K562 (cell line): ENCODE results near the gene SUMF1. TPM values are rescaled to one million over a fixed set of nuclear protein-coding genes. Genes with fewer than 3 reads are reported as not detected.
A peak's percentile ranks its signal among the peaks of the same experiment; 100 is the strongest.

ENCODE experiments used
- ATAC-seq: fragments of 200-7000 bp; cut with Tn5 transposase; 3 replicates; pipeline ENCODE4 v1.9.1; 2020; ENCODE audit warnings: moderate library complexity
- BruUV-seq: library from RNA; stranded (reverse); fragments of 400-500 nt; replicated peaks from 2 replicates; lab custom pipeline; 2021; lab: Mats Ljungman, UMichigan
- CTCF ChIA-PET: fragments of 300-600 bp; formaldehyde crosslinking; extraction: SDS; loops from one replicate; lab custom pipeline; 2021; ENCODE audit warnings: low intra/inter-chr PET ratio; lab: Yijun Ruan, JAX
- POLR2A ChIA-PET: fragments of 300-600, 350-650 bp; sonication (Branson Sonifier 250); formaldehyde crosslinking; extraction: SDS; loops from one replicate; lab custom pipeline; 2021; ENCODE audit warnings: antibody characterized with exemption, inconsistent platforms; lab: Yijun Ruan, JAX
- DNase-seq, 4 experiments: peaks; one replicate each; pipeline versions ENCODE4 v3.0.0 to v3.0.0-alpha.2; 2011 to 2018; ENCODE audit warnings: low spot score in 3 of 4, mixed read lengths in 3 of 4; ENCODE audit errors: extremely low read depth in 1 of 4
- FAIRE-seq: peaks from 2 replicates; lab custom pipeline; 2011; peaks lifted over from hg19 to GRCh38; lab: Jason Lieb, UNC
- H2AFZ ChIP-seq: 2 replicates; pipeline ENCODE4 v1.6.0; 2011; ENCODE audit warnings: low read depth, low read length, control low read depth, inconsistent platforms
- H3K27ac ChIP-seq: fragments of 200-600 bp; 3 replicates; pipeline ENCODE4 v1.8.0; 2011; ENCODE audit warnings: low read depth, mild to moderate bottlenecking, control low read depth, inconsistent platforms, low read length, moderate library complexity, mixed read lengths; ENCODE audit errors: extremely low read depth
- H3K27me3 ChIP-seq, 2 experiments: fragments of 300-600 bp in 1 of 2; 2 replicates in 1 of 2; 3 replicates in 1 of 2; pipeline versions ENCODE4 v1.6.0 to v1.8.0; 2011; ENCODE audit warnings: inconsistent platforms in 2 of 2, low read length in 2 of 2, mild to moderate bottlenecking in 1 of 2, mixed read lengths in 1 of 2, moderate library complexity in 1 of 2; ENCODE audit not compliant: control insufficient read depth in 2 of 2, insufficient read depth in 2 of 2
- H3K36me3 ChIP-seq: fragments of 300-600 bp; 3 replicates; pipeline ENCODE4 v1.8.0; 2011; ENCODE audit warnings: mild to moderate bottlenecking, low read length, inconsistent platforms; ENCODE audit not compliant: control insufficient read depth, insufficient read depth
- H3K4me1 ChIP-seq, 2 experiments: fragments of 200-600 bp in 1 of 2; replicated peaks in 1 of 2; 2 replicates in 1 of 2; 3 replicates in 1 of 2; pipeline versions ENCODE4 v1.5.1 to v1.8.0; 2011; ENCODE audit warnings: inconsistent platforms in 2 of 2, low read length in 2 of 2, mild to moderate bottlenecking in 1 of 2, mixed read lengths in 1 of 2, moderate library complexity in 1 of 2; ENCODE audit not compliant: control insufficient read depth in 2 of 2, insufficient read depth in 2 of 2
- H3K4me2 ChIP-seq: 2 replicates; pipeline ENCODE4 v1.6.1; 2011; ENCODE audit warnings: low read length, control low read depth, inconsistent platforms, mixed read lengths; ENCODE audit not compliant: insufficient read depth
- H3K4me3 ChIP-seq: fragments of 200-600 bp; sonication (generic), shearing (Covaris generic); 2 replicates; pipeline ENCODE4 v1.5.1; 2016; ENCODE audit warnings: control low read depth, inconsistent platforms
- H3K79me2 ChIP-seq: fragments of 200-600 bp; 3 replicates; pipeline ENCODE4 v1.8.0; 2011; ENCODE audit warnings: low read length, inconsistent platforms; ENCODE audit not compliant: control insufficient read depth, insufficient read depth
- H3K9ac ChIP-seq, 2 experiments: 2 replicates each; pipeline versions ENCODE4 v1.6.0 to v1.6.1; 2011; ENCODE audit warnings: low read depth in 2 of 2, low read length in 2 of 2, control low read depth in 1 of 2, inconsistent platforms in 1 of 2, mild to moderate bottlenecking in 1 of 2, mixed read lengths in 1 of 2; ENCODE audit not compliant: insufficient read depth in 1 of 2
- H3K9me1 ChIP-seq: one replicate; pipeline ENCODE4 v1.6.0; 2011; ENCODE audit warnings: inconsistent platforms, mild to moderate bottlenecking, low read length, moderate library complexity; ENCODE audit not compliant: control insufficient read depth, insufficient read depth
- H3K9me3 ChIP-seq: replicated peaks from 2 replicates; pipeline ENCODE4 v1.5.1; 2011; ENCODE audit warnings: low read depth, low read length, inconsistent platforms; ENCODE audit not compliant: control insufficient read depth, insufficient read depth
- H4K20me1 ChIP-seq: replicated peaks from 2 replicates; pipeline ENCODE4 v1.6.1; 2011; ENCODE audit warnings: low read length, inconsistent platforms, mixed read lengths; ENCODE audit not compliant: control insufficient read depth, insufficient read depth
- ARHGAP35 ChIP-seq: fragments of 450-650 bp; IDR thresholded peaks from 2 replicates; pipeline ENCODE4 v1.6.1; 2018; ENCODE audit not compliant: partially characterized antibody
- C11orf30 ChIP-seq: fragments of 450-650 bp; IDR thresholded peaks from 2 replicates; pipeline ENCODE4 v1.6.1; 2016; ENCODE audit warnings: low read depth, mild to moderate bottlenecking
- KAT2B ChIP-seq: IDR thresholded peaks from one replicate; pipeline ENCODE4 v1.6.1; 2012; ENCODE audit warnings: low read depth, mild to moderate bottlenecking, control low read depth, inconsistent platforms, low read length, moderate library complexity
- MAFF ChIP-seq: IDR thresholded peaks from 2 replicates; pipeline ENCODE4 v1.6.1; 2012; ENCODE audit warnings: low read length, improper control_type of control experiment
- MAFG ChIP-seq: fragments of 450-650 bp; conservative IDR thresholded peaks from 2 replicates; pipeline ENCODE4 v1.6.1; 2016; ENCODE audit warnings: missing genetic modification characterization, missing compliant biosample characterization
- MAFK ChIP-seq: IDR thresholded peaks from 2 replicates; pipeline ENCODE4 v1.6.1; 2011; ENCODE audit warnings: low read length, improper control_type of control experiment
- PATZ1 ChIP-seq: fragments of 250-450 bp; sonication (Bioruptor Pico); IDR thresholded peaks from 2 replicates; pipeline ENCODE4 v1.5.0; 2020; ENCODE audit warnings: mild to moderate bottlenecking, borderline replicate concordance
- PTBP1 ChIP-seq: fragments of 200-400 bp; formaldehyde crosslinking; IDR thresholded peaks from 2 replicates; pipeline ENCODE4 v1.6.1; 2017; ENCODE audit warnings: low read depth, low read length
- TAL1 ChIP-seq: fragments of 450-650 bp; IDR thresholded peaks from 2 replicates; pipeline ENCODE4 v1.6.1; 2016; ENCODE audit warnings: mild to moderate bottlenecking
- ZBTB49 ChIP-seq: sonication (generic); formaldehyde crosslinking; IDR thresholded peaks from 2 replicates; pipeline ENCODE4 v1.8.0; 2022; ENCODE audit warnings: missing genetic modification reagents, mild to moderate bottlenecking, borderline replicate concordance
- ZNF316 ChIP-seq: fragments of 450-650 bp; IDR thresholded peaks from 2 replicates; pipeline ENCODE4 v1.6.1; 2016
- WGBS: fragments of 100-300 bp; shearing (Covaris generic); methylation state at CpG from one replicate; pipeline ENCODE4 v1.1.6; 2016; ENCODE audit warnings: low coverage, mixed read lengths; ENCODE audit not compliant: insufficient coverage; ENCODE audit errors: missing lambda C conversion rate; 5-methylcytosine and 5-hydroxymethylcytosine counted together
- in situ Hi-C: fragments of 300-500 bp; cut with MboI; formaldehyde crosslinking; loops from 4 replicates; pipeline ENCODE4 v1.15.0; 2018; ENCODE audit warnings: inconsistent platforms, mixed read lengths
- intact Hi-C: fragments of 100-400 bp; cut with micrococcal nuclease; formaldehyde crosslinking; loops from 2 replicates; pipeline ENCODE4 v1.14.2; 2022
- polyA plus RNA-seq, 8 experiments: library from polyadenylated mRNA; depleted of rRNA in 4 of 8; stranded (reverse) in 5 of 8; unstranded in 3 of 8; fragments of >200 nt; fragmentation: Nextera tagmentation in 2 of 8; fragmentation: Illumina TruSeq in 1 of 8; extraction: Ambion mirVana in 2 of 8; extraction: Trizol in 1 of 8; gene quantifications; 2 replicates each; pipeline versions ENCODE4 v1.2.1 to v1.2.3, GENCODE V29; 2011 to 2014; ENCODE audit warnings: inconsistent platforms in 1 of 8, missing spikeins in 1 of 8
- total RNA-seq, 7 experiments: library from RNA; depleted of rRNA in 6 of 7; stranded (reverse); fragments of >200 nt in 6 of 7; fragmentation: Illumina TruSeq in 2 of 7; extraction: Trizol in 2 of 7; gene quantifications; 2 replicates each; pipeline versions ENCODE4 v1.2.1 to v1.2.3, GENCODE V29; 2011 to 2021; ENCODE audit warnings: low replicate concordance in 1 of 7

SUMF1 gene
- total and polyA plus RNA-seq, 9 of the 15 experiments (the other 6 are each of a cell fraction or from before 2014, with no cell fraction given): 1.3 to 7.4 (median 4.2) TPM

- TF ChIP-seq ZBTB49 (CRISPR knock-in tag) (no peak), KAT2B (no peak), ARHGAP35 (no peak), TAL1 (no peak)
Measured at GRCh38 chr3:4411833-4412232, 55.2 kb downstream of the SUMF1 start (continued).

DNA sequence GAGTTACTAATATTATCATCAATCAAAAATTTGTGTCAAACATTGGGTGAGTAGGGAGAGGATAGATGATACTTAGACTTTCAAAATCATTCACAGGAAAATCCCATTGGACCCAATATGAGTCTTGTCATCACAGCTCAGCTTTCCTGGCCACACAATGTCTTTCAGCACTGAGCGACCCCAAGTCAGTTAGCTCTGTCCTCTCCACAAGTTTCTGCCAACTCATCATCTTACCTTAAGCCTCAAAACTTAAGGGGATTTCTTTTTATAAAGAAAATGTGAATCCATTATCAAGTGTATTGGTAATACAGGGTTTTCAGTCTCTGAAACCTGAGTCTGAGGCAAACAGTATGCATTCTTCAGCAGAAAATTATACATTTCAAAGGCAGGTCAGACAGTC lies 55.8 kb downstream of the SUMF1 start:
- in situ Hi-C loops: no loop called here
- intact Hi-C loops: no loop called here

More for the DNA sequence above, 55.8 kb downstream of the SUMF1 start:
- ATAC-seq (no peak), FAIRE-seq (no peak), DNase-seq (no peak)
- Histone ChIP-seq H3K9me3 (no peaks in the 10 kb centered on the region), H4K20me1 (no peaks in the 10 kb centered on the region), H3K4me3 (no peak overlapping the region), H3K9ac (no peak overlapping the region), H3K27me3 (no peaks in the 10 kb centered on the region), H3K4me1 (peaks cover 0 to 12% of the 10 kb centered on the region in 2 experiments; a peak in 2 of 5 replicates), H3K27ac (no peak overlapping the region), H3K36me3 (0 out of 3 replicates have a peak, but pooled peaks cover 5% of the 10 kb centered on the region), H3K9me1 (no peaks in the 10 kb centered on the region), H3K79me2 (no peaks in the 10 kb centered on the region), H3K4me2 (no peak overlapping the region), H2AFZ (no peak overlapping the region)
- TF ChIP-seq C11orf30: peak; percentile 83
- no peak for TF ChIP-seq PTBP1
- peak; percentile 71 for TF ChIP-seq MAFG (tag)
- no peak for TF ChIP-seq PATZ1
- TF ChIP-seq MAFK: peak; percentile 23; the same call in 1 of the 2 replicates
- peak; percentile 90 for TF ChIP-seq ZNF316
- peak; percentile 44; the same call in 1 of the 2 replicates for TF ChIP-seq MAFF
- BruUV-seq: no TSS peak
- ChIA-PET CTCF (no interaction called here), POLR2A (interaction anchor here (0.6 to 1.1 kb wide), 2 partner anchors 9 to 10 kb away, joined by 3 to 5 read pairs; no protein-coding TSS in a partner anchor)
- WGBS: 65% methylated on average over 1 of the region's 1 CpG
